T-cell (primary cell): ENCODE measurements around the gene HASPIN. TPM values are rescaled to one million over a fixed set of nuclear protein-coding genes. Genes with fewer than 3 reads are reported as not detected.

Source experiments
- ATAC-seq, 4 experiments: fragments of 200-7000 bp in 3 of 4; fragments of 150-1000 bp in 1 of 4; cut with Tn5 transposase; replicated peaks in 1 of 4; 1 replicate in 3 of 4; 2 replicates in 1 of 4; pipeline ENCODE4 v1.10.0; 2021; ENCODE audit warnings: moderate library complexity in 3 of 4, mild to moderate bottlenecking in 2 of 4, moderate number of reproducible peaks in 1 of 4
- CTCF ChIA-PET, 2 donors: fragments of 300-600 bp; sonication (Branson Sonifier 250); formaldehyde crosslinking; loops; one replicate each; lab custom pipeline; 2022; ENCODE audit warnings: antibody characterized with exemption in 2 of 2; lab: Charles Lee
- POLR2A ChIA-PET, 2 donors: fragments of 300-600 bp; sonication (Branson Sonifier 250); formaldehyde crosslinking; loops; one replicate each; lab custom pipeline; 2022; ENCODE audit warnings: antibody characterized with exemption in 2 of 2; lab: Charles Lee
- DNase-seq, 35 experiments: peaks; one replicate each; pipeline versions ENCODE4 v3.0.0 to v3.0.0-alpha.2; 2013 to 2023
- H3K27ac ChIP-seq: one replicate; pipeline ENCODE4 v1.5.1; 2013; ENCODE audit warnings: low read length
- H3K27me3 ChIP-seq, 2 experiments: replicated peaks in 1 of 2; 1 replicate in 1 of 2; 2 replicates in 1 of 2; pipeline versions ENCODE4 v1.6.1 to v1.7.0; 2013; ENCODE audit warnings: low read length in 1 of 2, mixed read lengths in 1 of 2; ENCODE audit not compliant: control insufficient read depth in 2 of 2, insufficient read depth in 2 of 2; ENCODE audit errors: extremely low read depth in 1 of 2
- H3K36me3 ChIP-seq, 2 donors: 1 replicate in 1 of 2; 2 replicates in 1 of 2; pipeline versions ENCODE4 v1.6.1 to v1.7.0; 2013; ENCODE audit warnings: low read length in 1 of 2; ENCODE audit not compliant: control insufficient read depth in 2 of 2, insufficient read depth in 1 of 2; ENCODE audit errors: extremely low read depth in 1 of 2
- H3K4me1 ChIP-seq, 2 experiments: 1 replicate in 1 of 2; 2 replicates in 1 of 2; pipeline versions ENCODE4 v1.6.1 to v1.7.0; 2013; ENCODE audit warnings: low read length in 2 of 2, mixed read lengths in 1 of 2; ENCODE audit not compliant: insufficient read depth in 2 of 2, control insufficient read depth in 1 of 2; ENCODE audit errors: extremely low read depth in 1 of 2
- H3K4me3 ChIP-seq, 2 donors: 1 replicate in 1 of 2; 2 replicates in 1 of 2; pipeline versions ENCODE4 v1.5.1 to v1.7.0; 2013; ENCODE audit warnings: mild to moderate bottlenecking in 2 of 2, low read length in 1 of 2, moderate library complexity in 1 of 2; ENCODE audit not compliant: control insufficient read depth in 1 of 2; ENCODE audit errors: extremely low read depth in 1 of 2
- H3K9me3 ChIP-seq: 2 replicates; pipeline ENCODE4 v1.7.0; 2013
- H3K27ac Mint-ChIP-seq, 2 donors: one replicate each; pipeline ENCODE4 v1.8.0; 2020 to 2021; ENCODE audit warnings: mild to moderate bottlenecking in 2 of 2, mixed read lengths in 2 of 2
- H3K27me3 Mint-ChIP-seq, 2 donors: one replicate each; pipeline ENCODE4 v1.8.0; 2021 to 2022; ENCODE audit warnings: mixed read lengths in 2 of 2
- H3K36me3 Mint-ChIP-seq: one replicate; pipeline ENCODE4 v1.8.0; 2021; ENCODE audit warnings: mixed read lengths
- H3K4me1 Mint-ChIP-seq, 3 donors: one replicate each; pipeline ENCODE4 v1.8.0; 2020 to 2022; ENCODE audit warnings: mixed read lengths in 3 of 3, mild to moderate bottlenecking in 1 of 3
- H3K4me3 Mint-ChIP-seq, 3 donors: one replicate each; pipeline ENCODE4 v1.8.0; 2020 to 2022; ENCODE audit warnings: mild to moderate bottlenecking in 3 of 3, mixed read lengths in 3 of 3, moderate library complexity in 3 of 3
- H3K9me3 Mint-ChIP-seq, 3 donors: one replicate each; pipeline ENCODE4 v1.8.0; 2020 to 2022; ENCODE audit warnings: mixed read lengths in 3 of 3
- WGBS: methylation state at CpG from one replicate; pipeline ENCODE4 v1.1.5; 2013; ENCODE audit warnings: missing lambda C conversion rate; ENCODE audit not compliant: insufficient coverage; 5-methylcytosine and 5-hydroxymethylcytosine counted together
- total RNA-seq, 35 experiments: library from RNA in 6 of 35; stranded (reverse) in 6 of 35; fragments of 120-200 nt in 1 of 35; gene quantifications; one replicate each; pipeline versions ENCODE4 v1.2.1 to v1.2.4 and lab custom pipeline; 2013 to 2026

The HASPIN gene
- total RNA-seq, 5 donors from 2014 or later (not counting 1 experiment from before 2014, with no cell fraction given) = 0.33 to 1.0 (median 0.68) TPM

GRCh38 chr17:3753624-3754023 is 29.9 kb downstream of the HASPIN start:
- Mint-ChIP-seq H3K27ac (peak overlapping the region; percentile 37 to 65), H3K4me1 (peaks cover 32 to 45% (median 40%) of the 10 kb centered on the region in 3 donors), H3K36me3 (no peaks in the 10 kb centered on the region), H3K4me3 (no peak overlapping the region), H3K27me3 (no peaks in the 10 kb centered on the region), H3K9me3 (no peaks in the 10 kb centered on the region)
- ChIA-PET POLR2A (no interaction called here), CTCF (no interaction called here)
- peaks cover 17 to 53% of the 10 kb centered on the region in 2 experiments for H3K4me1 ChIP-seq
- H3K27ac ChIP-seq = no peak overlapping the region
- no peak for DNase-seq
- H3K9me3 ChIP-seq = no peaks in the 10 kb centered on the region
- no peak overlapping the region for H3K4me3 ChIP-seq
- no peak for ATAC-seq
- WGBS = 93% methylated on average over 4 of the region's 12 CpGs
- H3K36me3 ChIP-seq = no peaks in the 10 kb centered on the region
- no peaks in the 10 kb centered on the region for H3K27me3 ChIP-seq

- POLR2A ChIA-PET = no interaction called here
- Mint-ChIP-seq H3K27me3 (no peaks in the 10 kb centered on the region), H3K4me1 (peaks cover 28 to 42% (median 36%) of the 10 kb centered on the region in 3 donors), H3K9me3 (no peaks in the 10 kb centered on the region), H3K36me3 (no peaks in the 10 kb centered on the region), H3K4me3 (no peak overlapping the region), H3K27ac (peak overlapping the region; percentile 37 to 65)
- DNase-seq (no peak), ATAC-seq (no peak)
- Histone ChIP-seq H3K4me1 (peaks cover 15 to 49% of the 10 kb centered on the region in 2 experiments), H3K27me3 (no peaks in the 10 kb centered on the region), H3K4me3 (no peak overlapping the region), H3K36me3 (no peaks in the 10 kb centered on the region), H3K9me3 (no peaks in the 10 kb centered on the region), H3K27ac (no peak overlapping the region)
- WGBS = no CpG with 5 or more reads among the region's 18 CpGs
- CTCF ChIA-PET = interaction anchor here in 1 of 2 donors (0.6 kb wide), 1 partner anchor 104 kb away, joined by 4 read pairs; no protein-coding TSS in a partner anchor
Observed at GRCh38 chr17:3754066-3754457, 30.4 kb downstream of the HASPIN start.

GRCh38 chr17:3754458-3755334 is 31.0 kb downstream of the HASPIN start:
- peak overlapping the region in 1 of 2 donors; percentile 55 for H3K27ac Mint-ChIP-seq
- ATAC-seq (peak; percentile 82 to 88 (median 86)), DNase-seq (peak; percentile 50 to 91 (median 80))
- CTCF ChIA-PET = interaction anchor here (0.6 to 1.6 kb wide), 4 partner anchors 13 to 103 kb away, joined by 3 to 8 read pairs (median 4); no protein-coding TSS in a partner anchor
- Histone ChIP-seq H3K9me3 (no peaks in the 10 kb centered on the region), H3K4me3 (peak overlapping the region; percentile 11 to 28), H3K36me3 (no peaks in the 10 kb centered on the region), H3K27me3 (no peaks in the 10 kb centered on the region), H3K4me1 (peaks cover 15 to 45% of the 10 kb centered on the region in 2 experiments), H3K27ac (peak overlapping the region; percentile 62)
- no peaks in the 10 kb centered on the region for H3K27me3 Mint-ChIP-seq
- peaks cover 22 to 38% (median 33%) of the 10 kb centered on the region in 3 donors for H3K4me1 Mint-ChIP-seq
- peak overlapping the region in 1 of 3 donors; percentile 46 for H3K4me3 Mint-ChIP-seq
- POLR2A ChIA-PET = interaction anchor here (0.5 to 0.6 kb wide), 3 partner anchors 44 to 91 kb away, joined by 3 to 4 read pairs (median 4); partner anchors contain the start of gene NCBP3 (in 1 of the 2)
- H3K36me3 Mint-ChIP-seq = peaks cover under 1% of the 10 kb centered on the region
- no peaks in the 10 kb centered on the region for H3K9me3 Mint-ChIP-seq
- WGBS = 24% methylated on average over 49 of the region's 56 CpGs

- ATAC-seq = no peak
Observed at GRCh38 chr17:3755335-3756030, 31.8 kb downstream of the HASPIN start.

GRCh38 chr17:3759597-3760216 is 36.0 kb downstream of the HASPIN start:
- Histone ChIP-seq H3K27ac (no peak overlapping the region), H3K4me3 (no peak overlapping the region), H3K9me3 (no peaks in the 10 kb centered on the region), H3K36me3 (no peaks in the 10 kb centered on the region), H3K4me1 (peaks cover 5 to 42% of the 10 kb centered on the region in 2 experiments), H3K27me3 (no peaks in the 10 kb centered on the region)
- ChIA-PET POLR2A (interaction anchor here in 1 of 2 donors (0.6 kb wide), 1 partner anchor 81 kb away, joined by 4 read pairs; no protein-coding TSS in a partner anchor), CTCF (no interaction called here)
- ATAC-seq = no peak
- no peak for DNase-seq
- no peak overlapping the region for H3K4me3 Mint-ChIP-seq
- H3K4me1 Mint-ChIP-seq = peaks cover 5 to 25% (median 22%) of the 10 kb centered on the region in 3 donors
- peaks cover 3% of the 10 kb centered on the region for H3K36me3 Mint-ChIP-seq
- H3K27me3 Mint-ChIP-seq = no peaks in the 10 kb centered on the region
- H3K9me3 Mint-ChIP-seq = no peaks in the 10 kb centered on the region
- H3K27ac Mint-ChIP-seq = no peak overlapping the region
- 91% methylated on average over 2 of the region's 6 CpGs for WGBS

More at GRCh38 chr17:3755335-3756030, 31.8 kb downstream of the HASPIN start:
- H3K4me3 ChIP-seq = peak overlapping the region; percentile 11 to 28
- Mint-ChIP-seq H3K4me3 (peak overlapping the region; percentile 41 to 50 (median 46)), H3K36me3 (peaks cover 3% of the 10 kb centered on the region), H3K27me3 (no peaks in the 10 kb centered on the region), H3K27ac (peak overlapping the region; percentile 49 to 75), H3K4me1 (peaks cover 14 to 30% (median 26%) of the 10 kb centered on the region in 3 donors), H3K9me3 (no peaks in the 10 kb centered on the region)
- H3K27me3 ChIP-seq = no peaks in the 10 kb centered on the region
- peak overlapping the region; percentile 62 for H3K27ac ChIP-seq
- H3K4me1 ChIP-seq = peaks cover 8 to 37% of the 10 kb centered on the region in 2 experiments
- no peaks in the 10 kb centered on the region for H3K36me3 ChIP-seq
- DNase-seq = no peak
- ChIA-PET POLR2A (interaction anchor here (0.5 to 0.6 kb wide), 4 partner anchors 45 to 952 kb away, joined by 3 to 6 read pairs (median 4); no protein-coding TSS in a partner anchor), CTCF (interaction anchor here in 1 of 2 donors (0.6 to 1.6 kb wide), 5 partner anchors 14 to 1684 kb away, joined by 3 to 8 read pairs (median 5); no protein-coding TSS in a partner anchor)
- 86% methylated on average over 16 of the region's 20 CpGs for WGBS
- H3K9me3 ChIP-seq = no peaks in the 10 kb centered on the region
